Measurements from ENCODE around the gene MME.

DNA sequence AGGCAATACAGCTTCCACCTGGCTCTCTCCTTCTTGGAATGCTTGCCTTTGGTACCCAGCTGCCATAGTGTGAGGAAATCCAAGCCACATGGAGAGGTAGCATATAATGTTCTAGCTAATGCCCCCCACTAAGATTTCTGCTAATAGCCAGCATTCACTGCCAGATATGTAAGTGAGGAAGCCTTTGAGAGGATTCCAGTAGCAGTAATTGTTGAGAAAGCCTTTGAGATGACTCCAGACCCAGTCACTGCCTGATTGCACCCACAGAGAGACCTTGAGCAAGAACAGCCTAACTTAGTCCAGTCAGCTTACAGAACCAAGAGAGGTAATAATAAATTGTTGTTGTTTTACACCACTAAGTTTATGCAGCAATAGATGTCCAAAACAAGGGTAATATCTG, 150.3 kb downstream of the MME start:
- TF ChIP-seq, protein P1, sequence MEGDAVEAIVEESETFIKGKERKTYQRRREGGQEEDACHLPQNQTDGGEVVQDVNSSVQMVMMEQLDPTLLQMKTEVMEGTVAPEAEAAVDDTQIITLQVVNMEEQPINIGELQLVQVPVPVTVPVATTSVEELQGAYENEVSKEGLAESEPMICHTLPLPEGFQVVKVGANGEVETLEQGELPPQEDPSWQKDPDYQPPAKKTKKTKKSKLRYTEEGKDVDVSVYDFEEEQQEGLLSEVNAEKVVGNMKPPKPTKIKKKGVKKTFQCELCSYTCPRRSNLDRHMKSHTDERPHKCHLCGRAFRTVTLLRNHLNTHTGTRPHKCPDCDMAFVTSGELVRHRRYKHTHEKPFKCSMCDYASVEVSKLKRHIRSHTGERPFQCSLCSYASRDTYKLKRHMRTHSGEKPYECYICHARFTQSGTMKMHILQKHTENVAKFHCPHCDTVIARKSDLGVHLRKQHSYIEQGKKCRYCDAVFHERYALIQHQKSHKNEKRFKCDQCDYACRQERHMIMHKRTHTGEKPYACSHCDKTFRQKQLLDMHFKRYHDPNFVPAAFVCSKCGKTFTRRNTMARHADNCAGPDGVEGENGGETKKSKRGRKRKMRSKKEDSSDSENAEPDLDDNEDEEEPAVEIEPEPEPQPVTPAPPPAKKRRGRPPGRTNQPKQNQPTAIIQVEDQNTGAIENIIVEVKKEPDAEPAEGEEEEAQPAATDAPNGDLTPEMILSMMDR (IDR thresholded peaks at IDR 0.05), result no peak
- TF ChIP-seq, protein P2, sequence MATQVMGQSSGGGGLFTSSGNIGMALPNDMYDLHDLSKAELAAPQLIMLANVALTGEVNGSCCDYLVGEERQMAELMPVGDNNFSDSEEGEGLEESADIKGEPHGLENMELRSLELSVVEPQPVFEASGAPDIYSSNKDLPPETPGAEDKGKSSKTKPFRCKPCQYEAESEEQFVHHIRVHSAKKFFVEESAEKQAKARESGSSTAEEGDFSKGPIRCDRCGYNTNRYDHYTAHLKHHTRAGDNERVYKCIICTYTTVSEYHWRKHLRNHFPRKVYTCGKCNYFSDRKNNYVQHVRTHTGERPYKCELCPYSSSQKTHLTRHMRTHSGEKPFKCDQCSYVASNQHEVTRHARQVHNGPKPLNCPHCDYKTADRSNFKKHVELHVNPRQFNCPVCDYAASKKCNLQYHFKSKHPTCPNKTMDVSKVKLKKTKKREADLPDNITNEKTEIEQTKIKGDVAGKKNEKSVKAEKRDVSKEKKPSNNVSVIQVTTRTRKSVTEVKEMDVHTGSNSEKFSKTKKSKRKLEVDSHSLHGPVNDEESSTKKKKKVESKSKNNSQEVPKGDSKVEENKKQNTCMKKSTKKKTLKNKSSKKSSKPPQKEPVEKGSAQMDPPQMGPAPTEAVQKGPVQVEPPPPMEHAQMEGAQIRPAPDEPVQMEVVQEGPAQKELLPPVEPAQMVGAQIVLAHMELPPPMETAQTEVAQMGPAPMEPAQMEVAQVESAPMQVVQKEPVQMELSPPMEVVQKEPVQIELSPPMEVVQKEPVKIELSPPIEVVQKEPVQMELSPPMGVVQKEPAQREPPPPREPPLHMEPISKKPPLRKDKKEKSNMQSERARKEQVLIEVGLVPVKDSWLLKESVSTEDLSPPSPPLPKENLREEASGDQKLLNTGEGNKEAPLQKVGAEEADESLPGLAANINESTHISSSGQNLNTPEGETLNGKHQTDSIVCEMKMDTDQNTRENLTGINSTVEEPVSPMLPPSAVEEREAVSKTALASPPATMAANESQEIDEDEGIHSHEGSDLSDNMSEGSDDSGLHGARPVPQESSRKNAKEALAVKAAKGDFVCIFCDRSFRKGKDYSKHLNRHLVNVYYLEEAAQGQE (IDR thresholded peaks at IDR 0.05; ENCODE audit: insufficient read depth in 1 of 2, low read depth in 2 of 2, low read length in 1 of 2), result no peak
- TF ChIP-seq POLR2AphosphoS5 (IDR thresholded peaks at IDR 0.05; ENCODE audit: low read depth, low read length), result no peak

Measured in Panc1 (cell line).